ENCODE measurements around the gene PHF21B.

Gene PHF21B

DNA sequence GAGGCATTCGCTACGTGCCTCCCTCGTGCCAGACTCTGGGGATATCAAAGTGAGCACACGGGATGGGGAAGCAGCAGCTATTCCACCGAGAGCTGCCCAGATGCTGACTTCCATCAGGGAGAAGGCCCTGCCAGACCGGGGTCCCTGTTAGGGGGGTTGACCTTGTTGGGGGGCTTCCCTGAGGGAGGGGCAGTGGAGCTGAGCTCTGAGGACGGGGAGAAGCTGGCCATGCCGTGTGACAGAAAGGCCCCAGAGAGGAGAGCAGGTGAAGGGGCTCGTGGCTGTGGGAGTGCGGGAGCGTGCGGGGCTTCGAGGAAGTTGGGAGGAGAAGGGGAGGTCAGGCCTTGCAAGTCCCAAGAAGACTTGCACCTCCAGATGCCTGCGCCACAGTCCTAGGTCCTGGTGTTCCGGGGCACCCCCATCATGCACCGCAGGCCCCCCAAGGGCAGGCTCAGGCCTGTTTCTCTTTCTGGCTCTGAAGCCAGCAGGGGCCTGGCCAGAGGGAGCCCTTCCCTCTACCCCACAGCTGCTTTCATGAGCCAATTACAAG lies 163.0 kb downstream of the PHF21B start:
- TF ChIP-seq, protein P1, sequence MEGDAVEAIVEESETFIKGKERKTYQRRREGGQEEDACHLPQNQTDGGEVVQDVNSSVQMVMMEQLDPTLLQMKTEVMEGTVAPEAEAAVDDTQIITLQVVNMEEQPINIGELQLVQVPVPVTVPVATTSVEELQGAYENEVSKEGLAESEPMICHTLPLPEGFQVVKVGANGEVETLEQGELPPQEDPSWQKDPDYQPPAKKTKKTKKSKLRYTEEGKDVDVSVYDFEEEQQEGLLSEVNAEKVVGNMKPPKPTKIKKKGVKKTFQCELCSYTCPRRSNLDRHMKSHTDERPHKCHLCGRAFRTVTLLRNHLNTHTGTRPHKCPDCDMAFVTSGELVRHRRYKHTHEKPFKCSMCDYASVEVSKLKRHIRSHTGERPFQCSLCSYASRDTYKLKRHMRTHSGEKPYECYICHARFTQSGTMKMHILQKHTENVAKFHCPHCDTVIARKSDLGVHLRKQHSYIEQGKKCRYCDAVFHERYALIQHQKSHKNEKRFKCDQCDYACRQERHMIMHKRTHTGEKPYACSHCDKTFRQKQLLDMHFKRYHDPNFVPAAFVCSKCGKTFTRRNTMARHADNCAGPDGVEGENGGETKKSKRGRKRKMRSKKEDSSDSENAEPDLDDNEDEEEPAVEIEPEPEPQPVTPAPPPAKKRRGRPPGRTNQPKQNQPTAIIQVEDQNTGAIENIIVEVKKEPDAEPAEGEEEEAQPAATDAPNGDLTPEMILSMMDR (IDR thresholded peaks at IDR 0.05), result no peak

DNA sequence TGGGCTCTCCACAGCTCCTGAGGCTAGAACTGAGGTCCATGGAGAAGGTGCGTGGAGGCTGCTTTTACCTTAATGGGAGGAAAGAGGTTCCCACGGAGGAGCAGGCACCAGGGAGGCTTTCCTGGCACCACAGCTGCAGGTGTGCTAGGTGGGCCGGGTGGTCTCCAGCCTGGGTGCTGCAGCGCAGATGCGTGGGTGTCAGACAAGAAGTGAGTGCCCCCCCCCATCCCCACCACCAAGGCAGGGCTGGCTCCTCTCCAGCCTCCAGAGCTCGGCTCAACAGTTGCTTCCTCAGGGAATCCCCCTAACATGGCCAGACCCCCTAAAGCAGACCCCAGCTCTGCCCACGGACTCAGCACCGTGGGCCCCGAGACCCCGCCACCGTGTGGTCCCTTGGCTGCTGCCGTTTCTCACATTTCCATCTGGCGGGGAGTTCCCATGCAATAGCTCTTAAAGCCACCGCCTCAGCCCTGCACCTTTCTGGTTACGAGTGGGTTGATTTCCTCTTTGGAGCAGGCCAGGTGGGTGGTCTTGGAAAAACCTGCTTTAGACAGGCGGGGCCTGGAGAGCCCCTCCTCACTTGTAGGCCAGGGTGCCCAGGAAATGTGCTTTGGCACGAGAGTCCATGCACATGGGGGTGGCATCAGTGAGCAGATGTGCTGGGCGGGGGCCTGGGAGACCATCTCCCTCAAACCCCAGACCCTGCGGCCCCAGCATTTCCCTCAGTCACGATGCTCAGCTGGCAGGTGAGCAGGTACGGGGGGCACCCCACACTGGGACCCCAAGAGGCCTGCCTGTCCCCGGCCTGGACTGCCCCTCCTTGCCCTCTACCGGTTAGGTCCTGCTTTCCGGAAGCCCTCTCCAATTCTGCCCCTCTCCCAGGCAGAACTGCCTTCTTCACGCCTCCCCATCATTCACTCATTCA lies 163.7 kb downstream of the PHF21B start:
- TF ChIP-seq, protein P1 (IDR thresholded peaks at IDR 0.05), result no peak

DNA sequence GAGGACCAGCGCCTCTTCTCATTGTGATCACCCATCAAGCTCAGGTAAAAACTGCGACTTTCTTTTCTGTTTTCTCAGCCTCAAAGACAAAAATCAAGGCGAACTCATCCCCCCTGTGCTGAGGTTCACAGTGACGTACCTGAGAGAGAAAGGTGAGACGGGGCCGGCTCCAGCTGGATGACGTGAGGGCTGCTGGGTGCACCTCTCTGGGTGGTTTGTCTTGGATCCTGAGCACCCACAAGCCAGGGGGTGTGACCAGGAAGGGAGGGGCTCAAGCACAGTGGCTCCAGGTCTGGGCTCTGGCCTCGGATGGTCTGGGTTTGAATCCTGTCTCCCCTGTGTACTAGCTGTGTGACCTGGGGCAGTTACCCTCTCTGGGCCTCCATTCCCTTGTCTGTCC lies 164.6 kb downstream of the PHF21B start:
- TF ChIP-seq, protein P1 (IDR thresholded peaks at IDR 0.05), result no peak

DNA sequence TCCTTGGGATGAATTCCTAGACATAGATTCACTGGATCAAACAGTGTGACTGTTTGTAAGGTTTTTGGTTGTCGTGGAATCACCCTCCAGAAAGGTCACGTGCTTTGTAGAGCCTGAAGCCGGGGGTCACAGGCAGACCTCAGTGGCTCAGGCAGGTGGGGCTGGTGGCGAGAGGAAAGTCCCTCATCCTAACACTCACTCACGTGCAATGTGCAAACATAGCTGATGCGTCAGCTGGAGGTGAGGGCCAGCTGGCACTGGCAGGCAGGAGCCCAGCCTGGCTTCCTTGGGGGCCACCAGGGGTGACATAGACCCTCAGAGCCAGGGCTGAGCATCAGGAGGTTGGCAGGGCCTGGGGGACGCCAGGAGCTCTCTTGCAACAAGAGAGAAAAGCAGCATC lies 167.4 kb downstream of the PHF21B start:
- TF ChIP-seq, protein P1 (IDR thresholded peaks at IDR 0.05), result no peak

DNA sequence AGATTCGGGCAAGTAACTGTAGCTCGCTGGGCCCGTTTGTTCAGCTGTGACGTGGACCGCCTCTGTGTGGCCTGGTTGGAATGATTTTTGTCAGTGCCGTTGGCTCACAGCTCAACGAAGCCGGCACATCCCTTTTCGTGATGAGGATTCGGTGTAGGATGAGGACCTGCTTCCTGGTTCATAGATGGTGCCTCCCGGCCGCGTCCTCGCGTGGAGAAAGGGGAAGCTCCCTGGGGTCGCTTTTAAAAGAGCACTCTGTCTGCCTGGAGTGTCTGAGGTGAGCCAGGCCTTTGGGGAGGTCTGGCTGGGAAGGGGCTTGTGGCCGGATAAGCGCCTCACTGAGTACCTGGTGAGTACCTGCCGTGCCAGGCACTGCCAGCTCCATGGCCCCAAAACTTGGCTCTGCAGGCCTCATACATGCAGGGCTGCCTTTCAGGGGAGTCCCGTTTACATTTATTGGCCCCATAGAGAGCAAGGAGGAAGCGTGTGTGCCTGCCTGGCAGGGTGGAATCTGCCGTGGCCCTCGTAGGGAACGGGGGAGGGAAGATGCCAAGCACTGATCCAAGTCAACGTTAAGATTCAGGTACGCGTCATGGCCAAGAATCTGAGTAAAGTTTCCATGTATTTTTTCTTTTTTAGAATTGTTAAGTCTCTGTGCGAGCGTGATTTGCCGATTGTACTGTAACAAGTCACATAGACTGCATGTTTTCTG lies 169.0 kb downstream of the PHF21B start:
- TF ChIP-seq, protein P1 (IDR thresholded peaks at IDR 0.05), result no peak

DNA sequence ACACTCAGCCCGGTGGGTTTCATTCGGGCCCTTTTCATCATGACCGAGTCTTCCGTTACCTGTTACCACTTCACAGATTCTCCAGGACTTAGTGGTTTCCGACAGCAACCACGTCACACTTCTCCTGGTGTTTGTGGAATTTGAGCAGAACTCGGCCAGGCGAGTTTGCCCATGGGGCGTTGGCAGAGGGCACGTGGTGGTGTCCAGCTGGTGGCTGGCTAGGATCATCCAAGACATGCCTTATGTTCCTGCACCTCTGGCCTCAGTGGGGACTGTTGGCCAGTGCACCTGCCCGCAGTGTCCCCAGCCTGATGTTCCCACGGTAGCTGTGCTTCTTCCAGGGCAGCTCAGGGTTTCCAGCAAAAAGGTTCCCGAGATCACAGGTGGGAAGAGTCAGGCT lies 170.1 kb downstream of the PHF21B start:
- TF ChIP-seq, protein P1 (IDR thresholded peaks at IDR 0.05), result no peak

DNA sequence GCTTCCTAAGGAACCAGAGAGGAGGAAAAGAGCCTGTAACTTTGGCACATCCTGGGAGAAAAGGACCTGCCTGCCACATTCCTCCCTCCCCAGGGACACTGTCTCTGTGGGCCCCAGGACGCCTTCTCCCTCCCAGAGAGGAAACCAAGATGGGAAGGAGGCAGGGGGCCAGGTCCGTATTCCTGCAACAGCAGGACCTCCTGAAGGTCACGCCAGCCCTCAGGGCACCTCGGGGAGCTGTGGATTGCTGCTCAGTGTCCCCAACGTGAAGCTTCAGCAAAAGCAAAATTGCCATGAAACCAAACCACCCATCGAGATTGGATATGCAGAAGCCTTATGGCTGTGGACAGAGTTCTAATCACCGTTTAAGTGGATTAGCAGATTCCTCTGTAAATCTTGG lies 170.7 kb downstream of the PHF21B start:
- TF ChIP-seq, protein P1 (IDR thresholded peaks at IDR 0.05), result no peak
